ENCODE measurements around the gene ADD1.
A peak's percentile ranks its signal among the peaks of the same experiment; 100 is the strongest.
"Not testable (repeated sequence)": the region's sequence is repeated elsewhere in the genome, so short reads cannot be mapped to it uniquely, and the experiment has no call there.

ADD1 gene

GRCh38 chr4:2934077-2934812 lies 90.6 kb downstream of the ADD1 start:
- DNase-seq (ENCODE audit: low spot score): no peak

- peak; percentile 88 for DNase-seq (ENCODE audit: low spot score)
Measured at GRCh38 chr4:2934813-2935761, 91.4 kb downstream of the ADD1 start.

GRCh38 chr4:2935762-2936743 lies 92.4 kb downstream of the ADD1 start:
- no peak for DNase-seq (ENCODE audit: low spot score)

GRCh38 chr4:2936773-2937145 lies 93.1 kb downstream of the ADD1 start:
- DNase-seq (ENCODE audit: low spot score): no peak

- no peak for DNase-seq (ENCODE audit: low spot score)
Measured at GRCh38 chr4:2937146-2937857, 93.7 kb downstream of the ADD1 start.

- no peak for DNase-seq (ENCODE audit: low spot score)
Measured at GRCh38 chr4:2937986-2938385, 94.3 kb downstream of the ADD1 start.

GRCh38 chr4:2938411-2938810 lies 94.8 kb downstream of the ADD1 start:
- DNase-seq (ENCODE audit: low spot score): not testable (repeated sequence)

GRCh38 chr4:2938906-2939305 lies 95.3 kb downstream of the ADD1 start:
- no peak for DNase-seq (ENCODE audit: low spot score)

- no peak for DNase-seq (ENCODE audit: low spot score)
Measured at GRCh38 chr4:2939383-2940243, 96.0 kb downstream of the ADD1 start.

- DNase-seq (ENCODE audit: low spot score): no peak
Measured at GRCh38 chr4:2940267-2941137, 96.9 kb downstream of the ADD1 start.

- no peak for DNase-seq (ENCODE audit: low spot score)
Measured at GRCh38 chr4:2941138-2942036, 97.7 kb downstream of the ADD1 start.

GRCh38 chr4:2942037-2942531 lies 98.4 kb downstream of the ADD1 start:
- no peak for DNase-seq (ENCODE audit: low spot score)

- no peak for DNase-seq (ENCODE audit: low spot score)
Measured at GRCh38 chr4:2942532-2943363, 99.1 kb downstream of the ADD1 start.

- DNase-seq (ENCODE audit: low spot score): no peak
Measured at GRCh38 chr4:2943364-2944090, 99.9 kb downstream of the ADD1 start.

GRCh38 chr4:2944091-2944482 lies 100.4 kb downstream of the ADD1 start:
- DNase-seq (ENCODE audit: low spot score): no peak

Measured in putamen (tissue), 1 donor.